IPS DF 4.7 (cell line): ENCODE results near the gene SPTBN1.

Experiments
- DNase-seq: peaks from one replicate; pipeline ENCODE4 v3.0.0-alpha.2; 2013; ENCODE audit warnings: low spot score; ENCODE audit errors: extremely low read depth

The SPTBN1 gene

GRCh38 chr2:54553775-54554174, 97.6 kb downstream of the SPTBN1 start:
- no peak for DNase-seq

GRCh38 chr2:54555318-54555837, 99.3 kb downstream of the SPTBN1 start:
- no peak for DNase-seq

GRCh38 chr2:54556621-54557121, 100.5 kb downstream of the SPTBN1 start:
- no peak for DNase-seq

GRCh38 chr2:54557211-54557600, 101.1 kb downstream of the SPTBN1 start:
- DNase-seq, result no peak

- no peak for DNase-seq
These were observed 101.6 kb downstream of the SPTBN1 start for GRCh38 chr2:54557601-54558187.

GRCh38 chr2:54558188-54559005, 102.3 kb downstream of the SPTBN1 start:
- peak; percentile 51 for DNase-seq

- DNase-seq, result no peak
These were observed 102.9 kb downstream of the SPTBN1 start for GRCh38 chr2:54559006-54559445.

GRCh38 chr2:54559593-54560145, 103.5 kb downstream of the SPTBN1 start:
- DNase-seq, result no peak

- no peak for DNase-seq
These were observed 104.2 kb downstream of the SPTBN1 start for GRCh38 chr2:54560146-54560881.

- no peak for DNase-seq
These were observed 104.9 kb downstream of the SPTBN1 start for GRCh38 chr2:54561010-54561409.

- no peak for DNase-seq
These were observed 108.3 kb downstream of the SPTBN1 start for GRCh38 chr2:54564439-54564838.

GRCh38 chr2:54565551-54565950, 109.4 kb downstream of the SPTBN1 start:
- DNase-seq, result no peak

GRCh38 chr2:54566896-54567295, 110.8 kb downstream of the SPTBN1 start:
- no peak for DNase-seq

GRCh38 chr2:54568876-54569321, 112.8 kb downstream of the SPTBN1 start:
- DNase-seq, result no peak

GRCh38 chr2:54569745-54570301, 113.7 kb downstream of the SPTBN1 start:
- DNase-seq, result no peak

GRCh38 chr2:54570321-54570855, 114.3 kb downstream of the SPTBN1 start:
- no peak for DNase-seq

GRCh38 chr2:54570925-54571694, 115.0 kb downstream of the SPTBN1 start:
- no peak for DNase-seq

- DNase-seq, result no peak
These were observed 116.1 kb downstream of the SPTBN1 start for GRCh38 chr2:54572262-54572635.

- no peak for DNase-seq
These were observed 116.8 kb downstream of the SPTBN1 start for GRCh38 chr2:54572636-54573536.
